ENCODE results near the gene TTLL12. TPM values are rescaled to one million over a fixed set of nuclear protein-coding genes. Genes with fewer than 3 reads are reported as not detected.

Gene TTLL12
- polyA plus RNA-seq, 4 donors: 19.7 to 60.6 (median 27.8) TPM

DNA sequence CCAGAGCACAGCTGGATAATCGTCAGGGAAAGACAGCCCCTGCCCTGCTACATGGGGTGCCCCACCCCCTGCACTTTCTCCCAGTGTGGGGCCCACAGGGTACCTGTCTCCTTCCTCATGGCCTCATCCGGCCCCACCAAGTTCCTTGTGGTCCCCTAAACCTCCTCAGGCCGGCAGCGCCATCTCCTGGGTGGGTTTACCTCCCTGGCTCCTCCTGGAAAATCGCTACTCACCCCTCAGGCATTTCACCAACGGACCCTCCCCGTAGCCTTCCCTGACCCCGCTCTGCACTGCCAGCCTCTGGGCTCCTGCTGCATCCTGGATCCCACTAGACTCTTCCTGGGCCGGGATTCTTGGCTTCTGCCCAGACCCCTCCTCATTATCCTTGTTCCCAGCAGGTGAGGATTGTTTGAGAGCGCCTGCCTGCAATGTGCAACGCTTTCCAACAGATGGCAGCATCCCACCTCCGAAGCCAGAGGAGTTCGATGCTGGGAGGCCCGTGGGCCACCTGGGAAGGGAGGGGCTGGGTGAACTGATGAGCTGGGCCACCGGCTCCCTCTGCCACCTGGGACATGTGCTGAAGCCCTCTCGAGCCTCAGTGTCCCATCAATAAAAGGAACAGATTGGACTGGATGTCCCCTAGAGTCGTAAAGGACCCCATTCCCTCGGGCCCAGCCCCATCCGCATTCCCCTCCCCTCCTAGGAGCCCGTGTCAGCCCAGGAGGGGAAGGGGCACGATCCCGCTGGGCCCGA, 44.2 kb upstream of the TTLL12 start:
- Histone ChIP-seq H3K4me3 (ENCODE audit: low read depth in 1 of 3, low read length in 3 of 3) (no peak overlapping the region), H3K9me3 (ENCODE audit: control insufficient read depth in 2 of 2, insufficient read depth in 1 of 2, low read depth in 1 of 2, low read length in 1 of 2) (no peaks in the 10 kb centered on the region), H3K4me1 (ENCODE audit: control insufficient read depth in 3 of 3, insufficient read depth in 2 of 3, low read depth in 1 of 3, low read length in 2 of 3) (peaks cover 0 to 3% (median 0%) of the 10 kb centered on the region in 3 donors), H3K36me3 (ENCODE audit: control insufficient read depth in 3 of 3, insufficient read depth in 2 of 3, low read depth in 1 of 3, low read length in 3 of 3) (no peaks in the 10 kb centered on the region), H3K27ac (ENCODE audit: low read depth in 1 of 3, low read length in 2 of 3) (no peak overlapping the region), H3K27me3 (ENCODE audit: control insufficient read depth in 3 of 3, insufficient read depth in 3 of 3, low read length in 3 of 3) (no peaks in the 10 kb centered on the region)
- FAIRE-seq: no peak
- DNase-seq: peak; percentile 45 to 62
- WGBS, 3 donors: 12 to 20% (median 17%) methylated on average over 22 to 23 of the region's 23 CpGs

DNA sequence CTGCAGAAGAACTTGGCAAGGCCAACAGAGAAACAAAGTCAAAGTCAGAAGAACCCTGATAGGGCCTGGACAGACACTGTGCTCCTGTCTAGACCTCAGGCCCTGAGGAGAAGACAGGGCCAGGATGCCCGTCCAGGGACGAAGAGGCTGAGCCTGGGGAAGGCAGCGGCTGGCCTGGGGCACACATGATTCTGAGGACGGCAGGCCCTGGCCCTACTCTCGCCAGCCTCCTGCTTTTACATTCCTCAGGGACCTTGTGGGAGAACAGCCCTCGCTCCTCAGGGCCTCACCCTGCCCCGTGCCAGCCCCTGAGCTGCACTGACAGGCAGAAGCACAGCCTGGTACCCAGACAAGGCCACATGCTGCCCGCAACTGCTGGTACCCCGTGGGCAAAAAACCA, 43.6 kb upstream of the TTLL12 start:
- FAIRE-seq (no peak), DNase-seq (no peak)
- Histone ChIP-seq H3K27ac (ENCODE audit: low read depth in 1 of 3, low read length in 2 of 3) (no peak overlapping the region), H3K9me3 (ENCODE audit: control insufficient read depth in 2 of 2, insufficient read depth in 1 of 2, low read depth in 1 of 2, low read length in 1 of 2) (no peaks in the 10 kb centered on the region), H3K36me3 (ENCODE audit: control insufficient read depth in 3 of 3, insufficient read depth in 2 of 3, low read depth in 1 of 3, low read length in 3 of 3) (no peaks in the 10 kb centered on the region), H3K27me3 (ENCODE audit: control insufficient read depth in 3 of 3, insufficient read depth in 3 of 3, low read length in 3 of 3) (no peaks in the 10 kb centered on the region), H3K4me3 (ENCODE audit: low read depth in 1 of 3, low read length in 3 of 3) (no peak overlapping the region), H3K4me1 (ENCODE audit: control insufficient read depth in 3 of 3, insufficient read depth in 2 of 3, low read depth in 1 of 3, low read length in 2 of 3) (peaks cover 0 to 3% (median 0%) of the 10 kb centered on the region in 3 donors)
- 56 to 71% (median 70%) methylated on average over 8 to 9 of the region's 9 CpGs for WGBS, 3 donors

DNA sequence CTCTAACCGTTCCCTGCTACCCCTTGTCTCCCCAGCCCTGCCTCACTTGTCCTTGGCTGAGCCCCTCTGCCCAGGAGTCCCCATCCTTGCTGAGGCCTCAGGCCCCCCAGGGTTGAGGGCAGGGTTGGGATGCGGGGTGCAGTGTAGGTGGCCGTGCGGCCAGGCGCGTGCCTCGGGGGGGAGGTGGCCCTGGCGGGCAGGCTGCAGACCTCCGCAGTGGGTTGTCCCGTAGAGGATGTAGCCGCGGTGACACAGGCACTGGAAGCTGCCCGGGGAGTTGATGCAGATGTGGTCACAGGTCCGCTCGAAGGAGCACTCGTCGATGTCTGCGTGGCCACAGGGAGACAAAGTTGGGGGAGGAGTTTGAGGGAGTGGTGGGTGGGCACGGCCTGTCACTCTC, 41.9 kb upstream of the TTLL12 start:
- H3K9me3 ChIP-seq (ENCODE audit: control insufficient read depth in 2 of 2, insufficient read depth in 1 of 2, low read depth in 1 of 2, low read length in 1 of 2): no peaks in the 10 kb centered on the region
- FAIRE-seq: no peak
- DNase-seq: no peak
- 86 to 88% (median 87%) methylated on average over 18 to 19 of the region's 19 CpGs for WGBS, 3 donors
- H3K36me3 ChIP-seq (ENCODE audit: control insufficient read depth in 3 of 3, insufficient read depth in 2 of 3, low read depth in 1 of 3, low read length in 3 of 3): no peaks in the 10 kb centered on the region
- no peaks in the 10 kb centered on the region for H3K27me3 ChIP-seq (ENCODE audit: control insufficient read depth in 3 of 3, insufficient read depth in 3 of 3, low read length in 3 of 3)
- H3K27ac ChIP-seq (ENCODE audit: low read depth in 1 of 3, low read length in 2 of 3): no peak overlapping the region
- H3K4me3 ChIP-seq (ENCODE audit: low read depth in 1 of 3, low read length in 3 of 3): no peak overlapping the region
- H3K4me1 ChIP-seq (ENCODE audit: control insufficient read depth in 3 of 3, insufficient read depth in 2 of 3, low read depth in 1 of 3, low read length in 2 of 3): peaks cover 0 to 3% (median 0%) of the 10 kb centered on the region in 3 donors

DNA sequence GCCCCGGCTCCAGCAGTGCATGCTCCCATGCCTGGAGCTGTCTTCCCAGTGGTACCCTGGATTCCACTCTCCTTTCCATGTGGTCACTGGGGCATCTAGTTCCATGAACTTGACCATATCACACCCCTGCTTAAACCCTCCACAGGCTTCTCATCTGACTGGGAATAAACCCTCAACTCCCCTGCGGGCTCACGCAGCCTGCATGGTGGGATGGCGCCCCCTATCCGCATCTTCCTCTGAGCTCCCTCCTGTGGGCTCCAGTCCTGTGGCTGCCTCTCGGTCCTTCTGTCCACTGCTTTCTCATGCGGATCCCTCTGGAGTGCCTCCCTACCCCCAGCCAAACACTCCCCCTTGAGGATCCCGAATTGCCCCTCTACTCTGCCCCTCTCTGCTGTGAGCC, 41.4 kb upstream of the TTLL12 start:
- DNase-seq (peak in 1 of 2 donors; percentile 10), FAIRE-seq (no peak)
- 40 to 67% (median 67%) methylated on average over 8 of the region's 8 CpGs for WGBS, 3 donors
- no peak overlapping the region for H3K4me3 ChIP-seq (ENCODE audit: low read depth in 1 of 3, low read length in 3 of 3)
- H3K9me3 ChIP-seq (ENCODE audit: control insufficient read depth in 2 of 2, insufficient read depth in 1 of 2, low read depth in 1 of 2, low read length in 1 of 2): no peaks in the 10 kb centered on the region
- H3K36me3 ChIP-seq (ENCODE audit: control insufficient read depth in 3 of 3, insufficient read depth in 2 of 3, low read depth in 1 of 3, low read length in 3 of 3): no peaks in the 10 kb centered on the region
- H3K27me3 ChIP-seq (ENCODE audit: control insufficient read depth in 3 of 3, insufficient read depth in 3 of 3, low read length in 3 of 3): no peaks in the 10 kb centered on the region
- peaks cover 0 to 3% (median 0%) of the 10 kb centered on the region in 3 donors for H3K4me1 ChIP-seq (ENCODE audit: control insufficient read depth in 3 of 3, insufficient read depth in 2 of 3, low read depth in 1 of 3, low read length in 2 of 3)
- H3K27ac ChIP-seq (ENCODE audit: low read depth in 1 of 3, low read length in 2 of 3): no peak overlapping the region

DNA sequence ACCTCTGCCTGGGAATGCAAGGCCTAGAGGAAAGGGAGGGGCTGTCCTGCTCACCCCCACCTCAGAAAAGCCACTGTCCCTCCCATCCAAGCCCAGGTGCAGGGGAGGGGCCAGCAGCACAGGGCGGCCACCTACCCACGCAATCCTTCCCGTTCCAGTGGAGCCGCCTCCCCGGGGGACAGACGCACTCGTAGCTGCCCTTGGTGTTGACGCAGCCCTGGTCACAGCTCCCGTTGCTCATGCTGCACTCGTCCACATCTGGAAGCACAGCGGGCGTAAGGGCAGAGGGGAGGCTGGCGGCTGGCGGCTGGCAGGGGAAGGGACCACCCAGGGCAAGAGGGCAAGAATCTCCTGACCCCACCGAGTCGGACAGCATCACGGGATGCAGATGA, 40.3 kb upstream of the TTLL12 start:
- H3K36me3 ChIP-seq (ENCODE audit: control insufficient read depth in 3 of 3, insufficient read depth in 2 of 3, low read depth in 1 of 3, low read length in 3 of 3): no peaks in the 10 kb centered on the region

DNA sequence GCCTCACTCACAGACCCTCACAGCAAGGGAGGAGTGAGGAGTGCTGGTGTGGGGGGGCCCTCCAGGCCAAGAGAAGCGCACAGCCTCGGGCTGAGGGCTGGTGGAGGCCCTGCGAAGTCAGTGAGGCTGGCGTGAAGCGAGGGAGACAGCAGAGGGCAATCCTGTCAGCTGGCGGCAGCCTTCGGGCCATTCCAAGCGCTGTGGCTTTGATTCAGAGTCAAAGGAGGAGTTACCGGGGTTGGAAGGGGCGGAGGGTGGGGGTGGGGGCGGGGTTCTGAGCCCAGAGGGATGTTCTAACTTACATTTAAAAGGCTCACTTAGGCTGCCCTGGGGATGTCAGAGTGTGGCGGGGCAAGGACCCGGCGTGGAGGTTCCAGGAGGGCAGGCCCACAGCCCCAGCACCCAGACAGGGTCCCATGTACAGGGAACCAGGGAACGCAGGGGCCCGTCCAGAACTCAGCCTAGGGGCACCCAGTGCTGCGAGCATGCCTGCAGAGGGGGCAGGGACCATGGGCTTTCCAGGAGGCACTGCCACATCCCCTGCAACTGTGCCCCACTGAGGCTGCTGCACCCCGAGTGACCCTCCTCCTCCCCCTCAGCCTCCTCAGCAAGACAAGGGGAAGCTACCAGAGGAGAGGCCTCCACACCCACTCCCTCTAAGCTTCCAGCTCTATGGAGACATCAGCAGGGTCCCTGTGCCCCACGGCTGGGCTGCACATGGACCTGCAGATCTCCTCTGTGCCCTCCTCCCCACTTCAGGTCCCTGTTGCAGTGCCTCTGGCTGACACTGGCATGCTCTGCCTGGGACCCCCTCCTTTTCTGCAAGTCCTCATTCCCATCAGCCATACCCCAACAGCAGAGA, 39.7 kb upstream of the TTLL12 start:
- Histone ChIP-seq H3K27me3 (ENCODE audit: control insufficient read depth in 3 of 3, insufficient read depth in 3 of 3, low read length in 3 of 3) (no peaks in the 10 kb centered on the region), H3K27ac (ENCODE audit: low read depth in 1 of 3, low read length in 2 of 3) (no peak overlapping the region), H3K36me3 (ENCODE audit: control insufficient read depth in 3 of 3, insufficient read depth in 2 of 3, low read depth in 1 of 3, low read length in 3 of 3) (no peaks in the 10 kb centered on the region), H3K4me3 (ENCODE audit: low read depth in 1 of 3, low read length in 3 of 3) (no peak overlapping the region), H3K4me1 (ENCODE audit: control insufficient read depth in 3 of 3, insufficient read depth in 2 of 3, low read depth in 1 of 3, low read length in 2 of 3) (peaks cover 0 to 3% (median 0%) of the 10 kb centered on the region in 3 donors), H3K9me3 (ENCODE audit: control insufficient read depth in 2 of 2, insufficient read depth in 1 of 2, low read depth in 1 of 2, low read length in 1 of 2) (no peaks in the 10 kb centered on the region)
- DNase-seq (peak in 1 of 2 donors; percentile 18), FAIRE-seq (no peak)
- WGBS, 3 donors: 33 to 50% (median 44%) methylated on average over 15 to 19 of the region's 19 CpGs

More for the DNA sequence above, 40.3 kb upstream of the TTLL12 start:
- no peaks in the 10 kb centered on the region for H3K27me3 ChIP-seq (ENCODE audit: control insufficient read depth in 3 of 3, insufficient read depth in 3 of 3, low read length in 3 of 3)
- H3K4me1 ChIP-seq (ENCODE audit: control insufficient read depth in 3 of 3, insufficient read depth in 2 of 3, low read depth in 1 of 3, low read length in 2 of 3): peaks cover 0 to 3% (median 0%) of the 10 kb centered on the region in 3 donors
- H3K4me3 ChIP-seq (ENCODE audit: low read depth in 1 of 3, low read length in 3 of 3): no peak overlapping the region
- FAIRE-seq (no peak), DNase-seq (peak in 1 of 2 donors; percentile 11)
- no peak overlapping the region for H3K27ac ChIP-seq (ENCODE audit: low read depth in 1 of 3, low read length in 2 of 3)
- H3K9me3 ChIP-seq (ENCODE audit: control insufficient read depth in 2 of 2, insufficient read depth in 1 of 2, low read depth in 1 of 2, low read length in 1 of 2): no peaks in the 10 kb centered on the region
- 52 to 68% (median 61%) methylated on average over 17 of the region's 17 CpGs for WGBS, 3 donors

DNA sequence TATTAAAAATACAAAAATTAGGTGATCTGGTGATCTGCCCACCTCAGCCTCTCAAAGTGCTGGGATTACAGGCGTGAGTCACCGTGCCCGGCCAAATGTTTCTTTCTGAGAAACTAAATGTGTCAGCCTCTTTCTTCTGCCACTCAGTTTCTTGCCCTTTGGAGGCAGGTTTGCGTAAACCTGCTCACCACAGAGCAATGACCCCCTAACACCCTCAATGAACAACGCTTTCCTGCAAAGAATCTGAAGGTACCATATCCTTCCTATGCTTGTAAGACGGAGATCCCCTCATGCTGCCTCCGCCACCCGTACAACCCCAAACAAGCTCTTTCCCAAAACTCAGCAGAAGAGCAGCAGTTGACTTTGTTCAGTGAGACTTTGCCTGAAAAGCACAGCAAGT, 38.7 kb upstream of the TTLL12 start:
- no peak for FAIRE-seq
- 89 to 92% (median 91%) methylated on average over 8 of the region's 8 CpGs for whole genome bisulfite sequencing, 3 donors

DNA sequence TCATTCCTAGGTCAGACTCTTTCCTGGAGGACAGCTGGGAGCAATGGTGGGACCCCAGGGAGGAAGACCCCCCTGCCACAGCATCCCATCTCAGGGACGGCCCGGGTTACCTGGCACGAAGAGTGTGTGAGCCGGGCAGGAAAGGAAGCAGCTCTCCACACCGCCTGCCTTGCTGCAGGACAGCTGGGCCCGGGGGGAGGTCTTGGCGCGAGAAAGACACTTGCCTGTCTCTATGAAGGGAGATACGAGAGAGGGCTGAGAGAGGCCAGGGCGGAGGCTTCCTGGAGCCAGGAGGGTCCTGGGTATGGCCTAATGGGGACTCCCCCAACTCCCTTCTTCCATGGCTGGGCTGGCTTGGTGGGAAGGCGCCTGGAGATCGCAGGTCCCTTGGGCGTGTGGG, 36.1 kb upstream of the TTLL12 start:
- FAIRE-seq (no peak), DNase-seq (no peak)
- Histone ChIP-seq H3K27me3 (ENCODE audit: control insufficient read depth in 3 of 3, insufficient read depth in 3 of 3, low read length in 3 of 3) (no peaks in the 10 kb centered on the region), H3K36me3 (ENCODE audit: control insufficient read depth in 3 of 3, insufficient read depth in 2 of 3, low read depth in 1 of 3, low read length in 3 of 3) (no peaks in the 10 kb centered on the region), H3K4me3 (ENCODE audit: low read depth in 1 of 3, low read length in 3 of 3) (no peak overlapping the region), H3K27ac (ENCODE audit: low read depth in 1 of 3, low read length in 2 of 3) (no peak overlapping the region), H3K9me3 (ENCODE audit: control insufficient read depth in 2 of 2, insufficient read depth in 1 of 2, low read depth in 1 of 2, low read length in 1 of 2) (no peaks in the 10 kb centered on the region), H3K4me1 (ENCODE audit: control insufficient read depth in 3 of 3, insufficient read depth in 2 of 3, low read depth in 1 of 3, low read length in 2 of 3) (no peaks in the 10 kb centered on the region)
- 88 to 90% (median 90%) methylated on average over 10 to 13 of the region's 13 CpGs for WGBS, 3 donors

More for the DNA sequence above, 38.7 kb upstream of the TTLL12 start:
- Histone ChIP-seq H3K27ac (ENCODE audit: low read depth in 1 of 3, low read length in 2 of 3) (no peak overlapping the region), H3K27me3 (ENCODE audit: control insufficient read depth in 3 of 3, insufficient read depth in 3 of 3, low read length in 3 of 3) (no peaks in the 10 kb centered on the region), H3K4me1 (ENCODE audit: control insufficient read depth in 3 of 3, insufficient read depth in 2 of 3, low read depth in 1 of 3, low read length in 2 of 3) (no peaks in the 10 kb centered on the region), H3K36me3 (ENCODE audit: control insufficient read depth in 3 of 3, insufficient read depth in 2 of 3, low read depth in 1 of 3, low read length in 3 of 3) (no peaks in the 10 kb centered on the region), H3K4me3 (ENCODE audit: low read depth in 1 of 3, low read length in 3 of 3) (no peak overlapping the region), H3K9me3 (ENCODE audit: control insufficient read depth in 2 of 2, insufficient read depth in 1 of 2, low read depth in 1 of 2, low read length in 1 of 2) (no peaks in the 10 kb centered on the region)
- DNase-seq: no peak

Measured in small intestine (tissue), 7 donors.